Keratinocyte (primary cell): ENCODE results near the gene CLHC1. TPM values are rescaled to one million over a fixed set of nuclear protein-coding genes. Genes with fewer than 3 reads are reported as not detected.

Experiments used
- DNase-seq: peaks from one replicate; pipeline ENCODE4 v3.0.0-alpha.2; 2011; ENCODE audit warnings: low read depth, missing footprints, low spot score
- FAIRE-seq: peaks from 2 replicates; lab custom pipeline; 2011; peaks lifted over from hg19 to GRCh38; lab: Jason Lieb, UNC
- H2AFZ ChIP-seq: 2 replicates; pipeline ENCODE4 v1.6.0; 2012; ENCODE audit warnings: low read length, control low read depth, inconsistent platforms; ENCODE audit not compliant: control insufficient read depth
- H3K27ac ChIP-seq: 2 replicates; pipeline ENCODE4 v1.5.1; 2011; ENCODE audit warnings: low read length; ENCODE audit not compliant: control insufficient read depth, insufficient read depth
- H3K27me3 ChIP-seq: 3 replicates; pipeline ENCODE4 v1.6.0; 2011; ENCODE audit warnings: low read length; ENCODE audit not compliant: control insufficient read depth, insufficient read depth; ENCODE audit errors: extremely low read depth
- H3K36me3 ChIP-seq, 2 experiments: 2 replicates in 1 of 2; 3 replicates in 1 of 2; pipeline ENCODE4 v1.5.1; 2011; ENCODE audit warnings: low read length in 2 of 2, mild to moderate bottlenecking in 1 of 2; ENCODE audit not compliant: control insufficient read depth in 2 of 2, insufficient read depth in 2 of 2; ENCODE audit errors: extremely low read depth in 1 of 2
- H3K4me1 ChIP-seq: 3 replicates; pipeline ENCODE4 v1.5.1; 2011; ENCODE audit warnings: low read length; ENCODE audit not compliant: control insufficient read depth, insufficient read depth; ENCODE audit errors: extremely low read depth
- H3K4me2 ChIP-seq: 3 replicates; pipeline ENCODE4 v1.6.0; 2011; ENCODE audit warnings: low read depth, low read length; ENCODE audit not compliant: control insufficient read depth, insufficient read depth; ENCODE audit errors: extremely low read depth
- H3K4me3 ChIP-seq, 3 experiments: fragments of 200-600 bp in 1 of 3; sonication (generic) in 1 of 3; 2 replicates in 2 of 3; 3 replicates in 1 of 3; pipeline ENCODE4 v1.5.1; 2011 to 2016; ENCODE audit warnings: low read length in 3 of 3, mild to moderate bottlenecking in 3 of 3, control low read depth in 2 of 3, inconsistent platforms in 1 of 3, low read depth in 1 of 3, mixed read lengths in 1 of 3, mixed run types in 1 of 3, moderate library complexity in 1 of 3; ENCODE audit not compliant: control insufficient read depth in 2 of 3, insufficient read depth in 2 of 3; ENCODE audit errors: extremely low read depth in 1 of 3
- H3K79me2 ChIP-seq: 2 replicates; pipeline ENCODE4 v1.6.0; 2012; ENCODE audit warnings: low read length; ENCODE audit not compliant: control insufficient read depth, insufficient read depth
- H3K9ac ChIP-seq: 3 replicates; pipeline ENCODE4 v1.6.0; 2011; ENCODE audit warnings: low read length; ENCODE audit not compliant: control insufficient read depth, insufficient read depth; ENCODE audit errors: extremely low read depth
- H3K9me1 ChIP-seq: 3 replicates; pipeline ENCODE4 v1.6.0; 2011; ENCODE audit warnings: low read length; ENCODE audit not compliant: control insufficient read depth, insufficient read depth; ENCODE audit errors: extremely low read depth
- H3K9me3 ChIP-seq: 2 replicates; pipeline ENCODE4 v1.5.1; 2012; ENCODE audit warnings: low read depth, low read length; ENCODE audit not compliant: control insufficient read depth
- H4K20me1 ChIP-seq: 3 replicates; pipeline ENCODE4 v1.6.0; 2011; ENCODE audit warnings: low read length; ENCODE audit not compliant: control insufficient read depth, insufficient read depth; ENCODE audit errors: extremely low read depth
- CTCF ChIP-seq, 3 experiments: IDR thresholded peaks in 1 of 3; conservative IDR thresholded peaks in 1 of 3; optimal IDR thresholded peaks in 1 of 3; 2 replicates in 2 of 3; 3 replicates in 1 of 3; pipeline versions ENCODE3 to v1.5.1; 2011; ENCODE audit warnings: low read length in 3 of 3, mild to moderate bottlenecking in 3 of 3, moderate library complexity in 2 of 3, control low read depth in 1 of 3, inconsistent platforms in 1 of 3; ENCODE audit not compliant: insufficient read depth in 2 of 3; ENCODE audit errors: extremely low read depth in 1 of 3
- EZH2 ChIP-seq: IDR thresholded peaks from one replicate; pipeline ENCODE4 v1.6.1; 2012; ENCODE audit warnings: inconsistent platforms, mild to moderate bottlenecking, low read length, moderate library complexity
- dilution Hi-C: fragments of 300-500 bp; cut with MboI; formaldehyde crosslinking; loops from one replicate; pipeline ENCODE4 v1.7.0; 2020; ENCODE audit warnings: low sequenced_read_pairs; ENCODE audit not compliant: extremely low pct_ligation_motif_present
- polyA plus RNA-seq, 5 experiments: library from polyadenylated mRNA; depleted of rRNA in 3 of 5; stranded (reverse) in 3 of 5; stranded (forward) in 1 of 5; unstranded in 1 of 5; fragments of >200 nt; gene quantifications; 1 replicate in 1 of 5; 2 replicates in 3 of 5; 3 replicates in 1 of 5; pipeline versions ENCODE4 v1.2.1 to v1.2.3, GENCODE V29; 2011 to 2012; ENCODE audit warnings: missing spikeins in 2 of 5, low read depth in 1 of 5, low replicate concordance in 1 of 5

CLHC1 gene
- polyA plus RNA-seq, 1 donor (not counting 4 experiments of a cell fraction or from before 2014, with no cell fraction given) = 15.2 TPM

GRCh38 chr2:55236992-55237543 is 5.0 kb upstream of the CLHC1 start:
- Histone ChIP-seq H3K79me2 (peaks cover 27% of the 10 kb centered on the region), H3K4me3 (no peak overlapping the region), H3K9me1 (peaks cover 2% of the 10 kb centered on the region), H3K9me3 (no peaks in the 10 kb centered on the region), H2AFZ (no peak overlapping the region), H3K4me1 (peaks cover 7% of the 10 kb centered on the region), H3K9ac (no peak overlapping the region), H3K36me3 (peaks cover 12 to 35% of the 10 kb centered on the region in 2 experiments), H3K27me3 (no peaks in the 10 kb centered on the region), H3K27ac (no peak overlapping the region), H3K4me2 (no peak overlapping the region), H4K20me1 (no peaks in the 10 kb centered on the region)
- DNase-seq (no peak), FAIRE-seq (no peak)
- TF ChIP-seq EZH2 (no peak), CTCF (optimal IDR thresholded peaks at IDR 0.05 in 1 of 3, IDR thresholded peaks at IDR 0.05 in 1 of 3, conservative IDR thresholded peaks at IDR 0.05 in 1 of 3; ENCODE audit: extremely low read depth in 1 of 3, insufficient read depth in 2 of 3, low read length in 3 of 3) (no peak)
- dilution Hi-C loops = no loop called here

GRCh38 chr2:55235724-55236538 is 3.8 kb upstream of the CLHC1 start:
- H2AFZ ChIP-seq = no peak overlapping the region
- no peak overlapping the region for H3K27ac ChIP-seq
- TF ChIP-seq EZH2 = no peak
- no peak for TF ChIP-seq CTCF (optimal IDR thresholded peaks at IDR 0.05 in 1 of 3, IDR thresholded peaks at IDR 0.05 in 1 of 3, conservative IDR thresholded peaks at IDR 0.05 in 1 of 3; ENCODE audit: extremely low read depth in 1 of 3, insufficient read depth in 2 of 3, low read length in 3 of 3)
- H4K20me1 ChIP-seq = no peaks in the 10 kb centered on the region
- H3K36me3 ChIP-seq = peaks cover 12 to 31% of the 10 kb centered on the region in 2 experiments
- H3K4me1 ChIP-seq = peaks cover 7% of the 10 kb centered on the region
- H3K9ac ChIP-seq = no peak overlapping the region
- H3K4me3 ChIP-seq = no peak overlapping the region
- H3K4me2 ChIP-seq = no peak overlapping the region
- dilution Hi-C loops = no loop called here
- no peaks in the 10 kb centered on the region for H3K27me3 ChIP-seq
- H3K9me1 ChIP-seq = peaks cover 2% of the 10 kb centered on the region
- no peak for DNase-seq
- FAIRE-seq = no peak
- no peaks in the 10 kb centered on the region for H3K9me3 ChIP-seq
- H3K79me2 ChIP-seq = peaks cover 34% of the 10 kb centered on the region
